PFSK-1 (cell line): Measurements from ENCODE around the gene IQGAP2.

Experiments
- FOXP2 ChIP-seq: optimal IDR thresholded peaks from 2 replicates; pipeline ENCODE3; 2011; ENCODE audit warnings: borderline replicate concordance, control low read depth, inconsistent platforms; ENCODE audit not compliant: insufficient read depth; ENCODE audit errors: extremely low read length, extremely low read depth
- POLR2AphosphoS5 ChIP-seq: IDR thresholded peaks from 2 replicates; pipeline ENCODE4 v1.6.1; 2012; ENCODE audit warnings: low read depth, mild to moderate bottlenecking, control low read depth, low read length, moderate library complexity
- SIN3A ChIP-seq: IDR thresholded peaks from 2 replicates; pipeline ENCODE4 v1.6.1; 2012; ENCODE audit warnings: mild to moderate bottlenecking, low read length, moderate library complexity, borderline replicate concordance; ENCODE audit not compliant: insufficient read depth
- TAF1 ChIP-seq: IDR thresholded peaks from 2 replicates; pipeline ENCODE4 v1.6.1; 2012; ENCODE audit warnings: low read length, control low read depth, borderline replicate concordance; ENCODE audit not compliant: insufficient read depth
- TF ChIP-seq, protein P1 (sequence below), 2 experiments: IDR thresholded peaks; 2 replicates each; pipeline versions ENCODE4 v1.6.1 to v1.8.0; 2011 to 2012; ENCODE audit warnings: low read depth in 2 of 2, low read length in 2 of 2, control low read depth in 1 of 2, inconsistent platforms in 1 of 2, mild to moderate bottlenecking in 1 of 2, moderate library complexity in 1 of 2; ENCODE audit not compliant: insufficient read depth in 1 of 2

- no peak for TF ChIP-seq SIN3A
- TF ChIP-seq TAF1, result no peak
- TF ChIP-seq, protein P1, sequence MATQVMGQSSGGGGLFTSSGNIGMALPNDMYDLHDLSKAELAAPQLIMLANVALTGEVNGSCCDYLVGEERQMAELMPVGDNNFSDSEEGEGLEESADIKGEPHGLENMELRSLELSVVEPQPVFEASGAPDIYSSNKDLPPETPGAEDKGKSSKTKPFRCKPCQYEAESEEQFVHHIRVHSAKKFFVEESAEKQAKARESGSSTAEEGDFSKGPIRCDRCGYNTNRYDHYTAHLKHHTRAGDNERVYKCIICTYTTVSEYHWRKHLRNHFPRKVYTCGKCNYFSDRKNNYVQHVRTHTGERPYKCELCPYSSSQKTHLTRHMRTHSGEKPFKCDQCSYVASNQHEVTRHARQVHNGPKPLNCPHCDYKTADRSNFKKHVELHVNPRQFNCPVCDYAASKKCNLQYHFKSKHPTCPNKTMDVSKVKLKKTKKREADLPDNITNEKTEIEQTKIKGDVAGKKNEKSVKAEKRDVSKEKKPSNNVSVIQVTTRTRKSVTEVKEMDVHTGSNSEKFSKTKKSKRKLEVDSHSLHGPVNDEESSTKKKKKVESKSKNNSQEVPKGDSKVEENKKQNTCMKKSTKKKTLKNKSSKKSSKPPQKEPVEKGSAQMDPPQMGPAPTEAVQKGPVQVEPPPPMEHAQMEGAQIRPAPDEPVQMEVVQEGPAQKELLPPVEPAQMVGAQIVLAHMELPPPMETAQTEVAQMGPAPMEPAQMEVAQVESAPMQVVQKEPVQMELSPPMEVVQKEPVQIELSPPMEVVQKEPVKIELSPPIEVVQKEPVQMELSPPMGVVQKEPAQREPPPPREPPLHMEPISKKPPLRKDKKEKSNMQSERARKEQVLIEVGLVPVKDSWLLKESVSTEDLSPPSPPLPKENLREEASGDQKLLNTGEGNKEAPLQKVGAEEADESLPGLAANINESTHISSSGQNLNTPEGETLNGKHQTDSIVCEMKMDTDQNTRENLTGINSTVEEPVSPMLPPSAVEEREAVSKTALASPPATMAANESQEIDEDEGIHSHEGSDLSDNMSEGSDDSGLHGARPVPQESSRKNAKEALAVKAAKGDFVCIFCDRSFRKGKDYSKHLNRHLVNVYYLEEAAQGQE (IDR thresholded peaks at IDR 0.05; ENCODE audit: insufficient read depth in 1 of 2, low read depth in 2 of 2, low read length in 2 of 2), result no peak
- no peak for TF ChIP-seq POLR2AphosphoS5
- no peak for TF ChIP-seq FOXP2
These were observed 52.5 kb downstream of the IQGAP2 start for GRCh38 chr5:76455531-76456133.
